Daoy (cell line): ENCODE data around the gene B9D2. TPM values are rescaled to one million over a fixed set of nuclear protein-coding genes. Genes with fewer than 3 reads are reported as not detected.
A peak's percentile ranks its signal among the peaks of the same experiment; 100 is the strongest.
"Not testable (repeated sequence)": the region's sequence is repeated elsewhere in the genome, so short reads cannot be mapped to it uniquely, and the experiment has no call there.

Experiments used
- DNase-seq: peaks from one replicate; pipeline ENCODE4 v3.0.0-alpha.2; 2015; ENCODE audit warnings: low read depth
- total RNA-seq: library from RNA; depleted of rRNA; stranded (reverse); fragments of >200 nt; shearing (Covaris generic); gene quantifications from 2 replicates; pipeline ENCODE4 v1.2.3, GENCODE V29; 2014

Gene B9D2
- total RNA-seq, 1 experiment from 2014 or later, result 4.9 TPM

- DNase-seq, result no peak
These were observed 27.7 kb upstream of the B9D2 start for GRCh38 chr19:41391618-41392017.

- DNase-seq, result no peak
These were observed 22.5 kb upstream of the B9D2 start for GRCh38 chr19:41386442-41386841.

GRCh38 chr19:41384351-41384750, 20.4 kb upstream of the B9D2 start:
- DNase-seq, result no peak

- not testable (repeated sequence) for DNase-seq
These were observed 17.6 kb upstream of the B9D2 start for GRCh38 chr19:41381536-41381935.

GRCh38 chr19:41377977-41378709, 14.2 kb upstream of the B9D2 start:
- no peak for DNase-seq

GRCh38 chr19:41376998-41377365, 13.0 kb upstream of the B9D2 start:
- DNase-seq, result peak; percentile 24

- DNase-seq, result no peak
These were observed 12.5 kb upstream of the B9D2 start, which contains the start of gene TMEM91 for GRCh38 chr19:41376241-41376997. Gene TMEM91 (plus strand): TSS chr19:41376533. CDS start chr19:41378310, 1,777 bp downstream.

GRCh38 chr19:41373993-41374392, 10.0 kb upstream of the B9D2 start:
- peak; percentile 93 for DNase-seq

GRCh38 chr19:41372501-41372900, 8.6 kb upstream of the B9D2 start:
- DNase-seq, result no peak

GRCh38 chr19:41371541-41371940, 7.6 kb upstream of the B9D2 start:
- DNase-seq, result no peak

- DNase-seq, result not testable (repeated sequence)
These were observed 7.2 kb upstream of the B9D2 start for GRCh38 chr19:41371119-41371518.

- DNase-seq, result no peak
These were observed 5.8 kb upstream of the B9D2 start for GRCh38 chr19:41369769-41370168.

GRCh38 chr19:41367848-41368301, 3.9 kb upstream of the B9D2 start:
- peak; percentile 80 for DNase-seq

GRCh38 chr19:41366089-41366488, 2.1 kb upstream of the B9D2 start:
- no peak for DNase-seq

- DNase-seq, result no peak
These were observed 809 bp upstream of the B9D2 start for GRCh38 chr19:41364524-41365391.

GRCh38 chr19:41363371-41363752, 587 bp downstream of the B9D2 start:
- no peak for DNase-seq

GRCh38 chr19:41362143-41362847, 1.7 kb downstream of the B9D2 start:
- DNase-seq, result no peak

- DNase-seq, result no peak
These were observed 4.2 kb downstream of the B9D2 start for GRCh38 chr19:41359741-41360140.

GRCh38 chr19:41357746-41358145, 6.2 kb downstream of the B9D2 start:
- DNase-seq, result no peak

- no peak for DNase-seq
These were observed 6.8 kb downstream of the B9D2 start for GRCh38 chr19:41356984-41357739.

- DNase-seq, result no peak
These were observed 8.1 kb downstream of the B9D2 start for GRCh38 chr19:41355802-41356201.
